Activated naive CD4-positive, alpha-beta T cell treated with anti-CD3 and anti-CD28 coated beads, Interleukin-2, amount 50 U/mL, for 72 hours (primary cell): ENCODE results near the gene TMEM114. TPM values are rescaled to one million over a fixed set of nuclear protein-coding genes. Genes with fewer than 3 reads are reported as not detected.
A peak's percentile ranks its signal among the peaks of the same experiment; 100 is the strongest.
"Not testable (repeated sequence)": the region's sequence is repeated elsewhere in the genome, so short reads cannot be mapped to it uniquely, and the experiment has no call there.

Experiments used
- ATAC-seq, 2 donors: fragments of 150-1000 bp; cut with Tn5 transposase; 2 replicates each; pipeline ENCODE4 v1.10.0; 2021; ENCODE audit warnings: mild to moderate bottlenecking in 2 of 2, moderate library complexity in 2 of 2
- DNase-seq, 2 donors: peaks; one replicate each; pipeline ENCODE4 v3.0.0; 2021 to 2022; ENCODE audit warnings: low spot score in 2 of 2
- H3K27ac Mint-ChIP-seq, 2 donors: one replicate each; pipeline ENCODE4 v1.8.0; 2022; ENCODE audit warnings: mild to moderate bottlenecking in 2 of 2, mixed read lengths in 2 of 2
- H3K36me3 Mint-ChIP-seq, 2 donors: one replicate each; pipeline ENCODE4 v1.8.0; 2022; ENCODE audit warnings: mixed read lengths in 2 of 2
- H3K9me3 Mint-ChIP-seq, 2 donors: one replicate each; pipeline ENCODE4 v1.8.0; 2022; ENCODE audit warnings: mixed read lengths in 2 of 2
- total RNA-seq, 2 donors: library from RNA; stranded (reverse); gene quantifications; one replicate each; pipeline ENCODE4 v1.2.3, GENCODE V29; 2022

Gene TMEM114
- total RNA-seq, 2 donors from 2014 or later, result not detected

GRCh38 chr16:8585857-8586256 is 4.5 kb downstream of the TMEM114 start:
- Mint-ChIP-seq H3K27ac (no peak overlapping the region), H3K36me3 (no peaks in the 10 kb centered on the region), H3K9me3 (no peaks in the 10 kb centered on the region)
- no peak for ATAC-seq
- DNase-seq, result no peak

GRCh38 chr16:8585041-8585440 is 5.3 kb downstream of the TMEM114 start:
- no peak for ATAC-seq
- no peak for DNase-seq
- Mint-ChIP-seq H3K27ac (no peak overlapping the region), H3K36me3 (no peaks in the 10 kb centered on the region), H3K9me3 (no peaks in the 10 kb centered on the region)

GRCh38 chr16:8583732-8584131 is 6.6 kb downstream of the TMEM114 start:
- Mint-ChIP-seq H3K9me3 (no peaks in the 10 kb centered on the region), H3K27ac (no peak overlapping the region), H3K36me3 (no peaks in the 10 kb centered on the region)
- ATAC-seq (no peak), DNase-seq (no peak)

- Mint-ChIP-seq H3K9me3 (no peaks in the 10 kb centered on the region), H3K27ac (no peak overlapping the region), H3K36me3 (no peaks in the 10 kb centered on the region)
- ATAC-seq, result no peak
- no peak for DNase-seq
Measured at GRCh38 chr16:8583199-8583598, 7.1 kb downstream of the TMEM114 start.

GRCh38 chr16:8581831-8582580 is 8.3 kb downstream of the TMEM114 start:
- DNase-seq (no peak), ATAC-seq (no peak)
- Mint-ChIP-seq H3K9me3 (no peaks in the 10 kb centered on the region), H3K36me3 (no peaks in the 10 kb centered on the region), H3K27ac (peak overlapping the region in 1 of 2 donors; percentile 1)

GRCh38 chr16:8579559-8579958 is 10.8 kb downstream of the TMEM114 start:
- ATAC-seq (no peak), DNase-seq (no peak)
- no peaks in the 10 kb centered on the region for H3K9me3 Mint-ChIP-seq

GRCh38 chr16:8577678-8578304 is 12.5 kb downstream of the TMEM114 start:
- no peak overlapping the region for H3K27ac Mint-ChIP-seq
- DNase-seq (no peak), ATAC-seq (no peak)
- no peaks in the 10 kb centered on the region for H3K9me3 Mint-ChIP-seq
- no peaks in the 10 kb centered on the region for H3K36me3 Mint-ChIP-seq

More at GRCh38 chr16:8579559-8579958, 10.8 kb downstream of the TMEM114 start:
- H3K36me3 Mint-ChIP-seq, result no peaks in the 10 kb centered on the region
- peak overlapping the region in 1 of 2 donors; percentile 29 for H3K27ac Mint-ChIP-seq

- H3K9me3 Mint-ChIP-seq, result no peaks in the 10 kb centered on the region
- ATAC-seq (no peak), DNase-seq (no peak)
- no peak overlapping the region for H3K27ac Mint-ChIP-seq
- no peaks in the 10 kb centered on the region for H3K36me3 Mint-ChIP-seq
Measured at GRCh38 chr16:8576141-8577004, 13.9 kb downstream of the TMEM114 start.

- H3K27ac Mint-ChIP-seq, result no peak overlapping the region
- ATAC-seq, result no peak
- H3K9me3 Mint-ChIP-seq, result no peaks in the 10 kb centered on the region
Measured at GRCh38 chr16:8575399-8575798, 14.9 kb downstream of the TMEM114 start.

GRCh38 chr16:8572919-8573724 is 17.2 kb downstream of the TMEM114 start:
- Mint-ChIP-seq H3K9me3 (no peaks in the 10 kb centered on the region), H3K27ac (peak overlapping the region in 1 of 2 donors; percentile 33), H3K36me3 (no peaks in the 10 kb centered on the region)
- DNase-seq (no peak), ATAC-seq (no peak)

More at GRCh38 chr16:8575399-8575798, 14.9 kb downstream of the TMEM114 start:
- no peaks in the 10 kb centered on the region for H3K36me3 Mint-ChIP-seq
- no peak for DNase-seq

GRCh38 chr16:8572063-8572918 is 18.0 kb downstream of the TMEM114 start:
- Mint-ChIP-seq H3K27ac (no peak overlapping the region), H3K9me3 (no peaks in the 10 kb centered on the region), H3K36me3 (no peaks in the 10 kb centered on the region)
- ATAC-seq, result no peak
- DNase-seq, result no peak

- H3K27ac Mint-ChIP-seq, result no peak overlapping the region
Measured at GRCh38 chr16:8571061-8571596, 19.2 kb downstream of the TMEM114 start.

GRCh38 chr16:8570393-8570792 is 19.9 kb downstream of the TMEM114 start:
- ATAC-seq, H3K9me3 Mint-ChIP-seq, DNase-seq, H3K36me3 Mint-ChIP-seq: not testable (repeated sequence)
- H3K27ac Mint-ChIP-seq, result peak overlapping the region in 1 of 2 donors; percentile 80

More at GRCh38 chr16:8571061-8571596, 19.2 kb downstream of the TMEM114 start:
- ATAC-seq, result no peak
- H3K9me3 Mint-ChIP-seq, result no peaks in the 10 kb centered on the region
- H3K36me3 Mint-ChIP-seq, result no peaks in the 10 kb centered on the region
- no peak for DNase-seq

GRCh38 chr16:8569650-8570346 is 20.5 kb downstream of the TMEM114 start:
- Mint-ChIP-seq H3K9me3 (no peaks in the 10 kb centered on the region), H3K27ac (peak overlapping the region in 1 of 2 donors; percentile 80), H3K36me3 (no peaks in the 10 kb centered on the region)
- DNase-seq (no peak), ATAC-seq (no peak)

GRCh38 chr16:8568231-8568617 is 22.1 kb downstream of the TMEM114 start:
- no peaks in the 10 kb centered on the region for H3K36me3 Mint-ChIP-seq
- no peaks in the 10 kb centered on the region for H3K9me3 Mint-ChIP-seq
- H3K27ac Mint-ChIP-seq, result peak overlapping the region in 1 of 2 donors; percentile 22
- DNase-seq, result no peak
- no peak for ATAC-seq
